Mesothelial cell of epicardium (in vitro differentiated cells): ENCODE measurements around the gene TAF4B. TPM values are rescaled to one million over a fixed set of nuclear protein-coding genes. Genes with fewer than 3 reads are reported as not detected.
"Not testable (repeated sequence)": the region's sequence is repeated elsewhere in the genome, so short reads cannot be mapped to it uniquely, and the experiment has no call there.

Source experiments
- DNase-seq, 2 experiments: peaks; one replicate each; pipeline ENCODE4 v3.0.0; 2021; ENCODE audit warnings: low spot score in 2 of 2; ENCODE audit not compliant: unreplicated experiment in 2 of 2
- H3K27ac Mint-ChIP-seq: 2 replicates; pipeline ENCODE4 v1.8.0; 2021; ENCODE audit warnings: mixed read lengths
- H3K27me3 Mint-ChIP-seq: 2 replicates; pipeline ENCODE4 v1.8.0; 2021; ENCODE audit warnings: low read depth, mixed read lengths
- H3K36me3 Mint-ChIP-seq: 2 replicates; pipeline ENCODE4 v1.8.0; 2021; ENCODE audit warnings: mixed read lengths
- H3K4me1 Mint-ChIP-seq: 2 replicates; pipeline ENCODE4 v1.8.0; 2021; ENCODE audit warnings: mixed read lengths
- H3K4me3 Mint-ChIP-seq: 2 replicates; pipeline ENCODE4 v1.8.0; 2021; ENCODE audit warnings: mild to moderate bottlenecking, moderate library complexity, mixed read lengths
- H3K9me3 Mint-ChIP-seq: 2 replicates; pipeline ENCODE4 v1.8.0; 2021; ENCODE audit warnings: mixed read lengths
- total RNA-seq: library from RNA; stranded (reverse); gene quantifications from 3 replicates; pipeline ENCODE4 v1.2.1, GENCODE V29; 2021
- TF ChIP-seq, protein P1 (sequence below): fragments of 200-600 bp; sonication (generic); IDR thresholded peaks from one replicate; pipeline ENCODE4 v1.5.0; 2021; ENCODE audit warnings: antibody characterized with exemption; ENCODE audit not compliant: unreplicated experiment

TAF4B gene
- total RNA-seq, 1 donor from 2014 or later = 4.2 TPM

- H3K9me3 Mint-ChIP-seq = no peaks in the 10 kb centered on the region
- H3K36me3 Mint-ChIP-seq = no peaks in the 10 kb centered on the region
- H3K4me1 Mint-ChIP-seq = no peaks in the 10 kb centered on the region
- TF ChIP-seq, protein P1, sequence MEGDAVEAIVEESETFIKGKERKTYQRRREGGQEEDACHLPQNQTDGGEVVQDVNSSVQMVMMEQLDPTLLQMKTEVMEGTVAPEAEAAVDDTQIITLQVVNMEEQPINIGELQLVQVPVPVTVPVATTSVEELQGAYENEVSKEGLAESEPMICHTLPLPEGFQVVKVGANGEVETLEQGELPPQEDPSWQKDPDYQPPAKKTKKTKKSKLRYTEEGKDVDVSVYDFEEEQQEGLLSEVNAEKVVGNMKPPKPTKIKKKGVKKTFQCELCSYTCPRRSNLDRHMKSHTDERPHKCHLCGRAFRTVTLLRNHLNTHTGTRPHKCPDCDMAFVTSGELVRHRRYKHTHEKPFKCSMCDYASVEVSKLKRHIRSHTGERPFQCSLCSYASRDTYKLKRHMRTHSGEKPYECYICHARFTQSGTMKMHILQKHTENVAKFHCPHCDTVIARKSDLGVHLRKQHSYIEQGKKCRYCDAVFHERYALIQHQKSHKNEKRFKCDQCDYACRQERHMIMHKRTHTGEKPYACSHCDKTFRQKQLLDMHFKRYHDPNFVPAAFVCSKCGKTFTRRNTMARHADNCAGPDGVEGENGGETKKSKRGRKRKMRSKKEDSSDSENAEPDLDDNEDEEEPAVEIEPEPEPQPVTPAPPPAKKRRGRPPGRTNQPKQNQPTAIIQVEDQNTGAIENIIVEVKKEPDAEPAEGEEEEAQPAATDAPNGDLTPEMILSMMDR = no peak
- H3K27me3 Mint-ChIP-seq = no peaks in the 10 kb centered on the region
- H3K4me3 Mint-ChIP-seq = no peak overlapping the region
- H3K27ac Mint-ChIP-seq = no peak overlapping the region
- no peak for DNase-seq
Observed at GRCh38 chr18:26252411-26252810, 26.2 kb downstream of the TAF4B start.

GRCh38 chr18:26254808-26255207, 28.6 kb downstream of the TAF4B start:
- not testable (repeated sequence) for H3K4me1 Mint-ChIP-seq, H3K9me3 Mint-ChIP-seq, H3K27me3 Mint-ChIP-seq, H3K4me3 Mint-ChIP-seq, DNase-seq, H3K27ac Mint-ChIP-seq, H3K36me3 Mint-ChIP-seq

GRCh38 chr18:26255695-26256622, 29.7 kb downstream of the TAF4B start:
- no peak for DNase-seq
- Mint-ChIP-seq H3K27me3 (no peaks in the 10 kb centered on the region), H3K9me3 (peaks cover 4% of the 10 kb centered on the region), H3K36me3 (peaks cover 4% of the 10 kb centered on the region), H3K27ac (no peak overlapping the region), H3K4me3 (no peak overlapping the region), H3K4me1 (no peaks in the 10 kb centered on the region)
- TF ChIP-seq, protein P1 = no peak

DNA sequence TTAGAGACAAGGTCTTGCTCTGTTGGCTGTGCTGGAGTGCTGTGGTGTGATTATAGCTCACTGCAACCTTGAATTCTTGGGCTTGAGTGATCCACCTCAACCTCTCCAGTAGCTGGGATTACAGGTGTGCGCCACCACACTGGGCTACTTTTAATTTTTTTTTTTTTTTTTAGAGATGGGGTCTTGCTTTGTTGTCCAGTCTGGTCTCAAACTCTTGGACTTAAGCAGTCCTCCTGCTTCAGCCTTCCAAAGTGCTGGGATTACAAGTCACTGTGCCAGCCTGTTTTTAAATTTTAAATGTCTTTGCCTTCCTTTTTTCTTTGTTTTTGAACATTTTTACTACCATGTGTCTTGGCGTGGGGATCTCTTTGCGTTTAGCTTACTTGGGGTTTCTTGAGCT, 32.5 kb downstream of the TAF4B start:
- Mint-ChIP-seq H3K27ac (no peak overlapping the region), H3K27me3 (no peaks in the 10 kb centered on the region), H3K4me3 (no peak overlapping the region), H3K9me3 (peaks cover 10% of the 10 kb centered on the region), H3K4me1 (peaks cover 4% of the 10 kb centered on the region), H3K36me3 (peaks cover 6% of the 10 kb centered on the region)
- DNase-seq = no peak
- TF ChIP-seq, protein P1 = no peak

DNA sequence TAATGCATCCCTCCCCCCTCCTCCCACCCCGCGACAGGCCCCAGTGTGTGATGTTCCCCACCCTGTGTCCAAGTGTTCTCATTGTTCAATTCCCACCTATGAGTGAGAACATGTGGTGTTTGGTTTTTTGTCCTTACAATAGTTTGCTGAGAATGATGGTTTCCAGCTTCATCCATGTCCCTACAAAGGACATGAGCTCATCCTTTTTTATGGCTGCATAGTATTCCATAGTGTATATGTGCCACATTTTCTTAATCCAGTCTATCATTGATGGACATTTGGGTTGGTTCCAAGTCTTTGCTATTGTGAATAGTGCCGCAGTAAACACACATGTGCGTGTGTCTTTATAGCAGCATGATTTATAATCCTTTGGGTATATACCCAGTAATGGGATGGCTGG, 33.2 kb downstream of the TAF4B start:
- not testable (repeated sequence) for H3K27me3 Mint-ChIP-seq, H3K36me3 Mint-ChIP-seq, H3K4me3 Mint-ChIP-seq, H3K4me1 Mint-ChIP-seq, DNase-seq, H3K27ac Mint-ChIP-seq
- peaks cover 10% of the 10 kb centered on the region for H3K9me3 Mint-ChIP-seq

- Mint-ChIP-seq H3K36me3 (peaks cover 6% of the 10 kb centered on the region), H3K4me1 (peaks cover 5% of the 10 kb centered on the region), H3K27ac (no peak overlapping the region), H3K4me3 (no peak overlapping the region), H3K9me3 (peaks cover 10% of the 10 kb centered on the region), H3K27me3 (no peaks in the 10 kb centered on the region)
- TF ChIP-seq, protein P1 = no peak
- DNase-seq = no peak
Observed at GRCh38 chr18:26262156-26262555, 35.9 kb downstream of the TAF4B start.
